Right atrium auricular region (tissue), 2 donors: ENCODE measurements around the gene ASTN2. TPM values are rescaled to one million over a fixed set of nuclear protein-coding genes. Genes with fewer than 3 reads are reported as not detected.
"Not testable (repeated sequence)": the region's sequence is repeated elsewhere in the genome, so short reads cannot be mapped to it uniquely, and the experiment has no call there.

ENCODE experiments used
- DNase-seq: peaks from one replicate; pipeline ENCODE4 v3.0.0-alpha.2; 2019; ENCODE audit warnings: low spot score
- H3K27ac ChIP-seq, 2 donors: fragments of 200-600 bp; sonication (generic); 1 replicate in 1 of 2; 2 replicates in 1 of 2; pipeline ENCODE4 v1.5.1; 2016 to 2019
- H3K27me3 ChIP-seq, 2 donors: fragments of 200-600 bp; sonication (generic); one replicate each; pipeline versions ENCODE4 v1.5.1 to v1.6.0; 2017 to 2019
- H3K36me3 ChIP-seq: fragments of 200-600 bp; sonication (generic); one replicate; pipeline ENCODE4 v1.5.1; 2016
- H3K4me1 ChIP-seq, 2 donors: fragments of 200-600 bp; sonication (generic); one replicate each; pipeline versions ENCODE4 v1.5.1 to v1.6.0; 2017 to 2019
- H3K4me3 ChIP-seq, 2 donors: fragments of 200-600 bp; sonication (generic); 1 replicate in 1 of 2; 2 replicates in 1 of 2; pipeline ENCODE4 v1.5.1; 2017 to 2019; ENCODE audit warnings: mild to moderate bottlenecking in 1 of 2, moderate library complexity in 1 of 2
- H3K9me3 ChIP-seq, 2 donors: fragments of 200-600 bp; sonication (generic); one replicate each; pipeline ENCODE4 v1.5.1; 2019
- CTCF ChIP-seq, 2 donors: fragments of 200-600 bp; sonication (generic); IDR thresholded peaks; one replicate each; pipeline ENCODE4 v1.5.1; 2019; ENCODE audit warnings: antibody characterized with exemption in 2 of 2
- total RNA-seq, 2 donors: library from RNA; depleted of rRNA; stranded (reverse); fragments of >200 nt; gene quantifications; one replicate each; pipeline ENCODE4 v1.1.0, GENCODE V29; 2016

Gene ASTN2
- total RNA-seq, 2 donors from 2014 or later, result 11.1 to 32.2 TPM

- DNase-seq, result no peak
- Histone ChIP-seq H3K27me3 (no peaks in the 10 kb centered on the region), H3K9me3 (no peaks in the 10 kb centered on the region), H3K36me3 (no peaks in the 10 kb centered on the region), H3K4me3 (no peak overlapping the region), H3K27ac (no peak overlapping the region), H3K4me1 (no peaks in the 10 kb centered on the region)
- TF ChIP-seq CTCF (IDR thresholded peaks at IDR 0.05), result no peak
These were observed 570.2 kb downstream of the ASTN2 start for GRCh38 chr9:116844621-116845020.

GRCh38 chr9:116843863-116844620, 570.8 kb downstream of the ASTN2 start:
- DNase-seq, result no peak
- TF ChIP-seq CTCF (IDR thresholded peaks at IDR 0.05), result no peak

GRCh38 chr9:116842658-116843057, 572.2 kb downstream of the ASTN2 start:
- no peak overlapping the region for H3K4me3 ChIP-seq
- DNase-seq, result no peak
- no peak overlapping the region for H3K27ac ChIP-seq
- no peaks in the 10 kb centered on the region for H3K36me3 ChIP-seq
- H3K9me3 ChIP-seq, result no peaks in the 10 kb centered on the region
- H3K27me3 ChIP-seq, result no peaks in the 10 kb centered on the region
- no peaks in the 10 kb centered on the region for H3K4me1 ChIP-seq
- no peak for TF ChIP-seq CTCF (IDR thresholded peaks at IDR 0.05)

More at GRCh38 chr9:116843863-116844620, 570.8 kb downstream of the ASTN2 start:
- no peaks in the 10 kb centered on the region for H3K4me1 ChIP-seq
- no peaks in the 10 kb centered on the region for H3K36me3 ChIP-seq
- H3K9me3 ChIP-seq, result no peaks in the 10 kb centered on the region
- no peaks in the 10 kb centered on the region for H3K27me3 ChIP-seq
- H3K4me3 ChIP-seq, result no peak overlapping the region
- no peak overlapping the region for H3K27ac ChIP-seq

- H3K9me3 ChIP-seq, H3K4me1 ChIP-seq, H3K36me3 ChIP-seq, H3K27ac ChIP-seq, H3K27me3 ChIP-seq, DNase-seq, H3K4me3 ChIP-seq: not testable (repeated sequence)
These were observed 576.4 kb downstream of the ASTN2 start for GRCh38 chr9:116838468-116838867.

- no peaks in the 10 kb centered on the region for H3K36me3 ChIP-seq
These were observed 577.6 kb downstream of the ASTN2 start for GRCh38 chr9:116837018-116837989.

GRCh38 chr9:116830321-116830720, 584.5 kb downstream of the ASTN2 start:
- H3K36me3 ChIP-seq, H3K27me3 ChIP-seq, H3K27ac ChIP-seq, H3K4me3 ChIP-seq, H3K9me3 ChIP-seq, H3K4me1 ChIP-seq, DNase-seq: not testable (repeated sequence)

More at GRCh38 chr9:116837018-116837989, 577.6 kb downstream of the ASTN2 start:
- DNase-seq, result no peak
- no peak for TF ChIP-seq CTCF (IDR thresholded peaks at IDR 0.05)
- Histone ChIP-seq H3K4me3 (no peak overlapping the region), H3K27ac (no peak overlapping the region), H3K4me1 (no peaks in the 10 kb centered on the region), H3K9me3 (no peaks in the 10 kb centered on the region), H3K27me3 (no peaks in the 10 kb centered on the region)
